Keratinocyte (primary cell): ENCODE measurements around the gene WDR5.

ENCODE experiments used
- CTCF ChIP-seq, 3 experiments: IDR thresholded peaks in 1 of 3; conservative IDR thresholded peaks in 1 of 3; optimal IDR thresholded peaks in 1 of 3; 2 replicates in 2 of 3; 3 replicates in 1 of 3; pipeline versions ENCODE3 to v1.5.1; 2011; ENCODE audit warnings: low read length in 3 of 3, mild to moderate bottlenecking in 3 of 3, moderate library complexity in 2 of 3, control low read depth in 1 of 3, inconsistent platforms in 1 of 3; ENCODE audit not compliant: insufficient read depth in 2 of 3; ENCODE audit errors: extremely low read depth in 1 of 3
- EZH2 ChIP-seq: IDR thresholded peaks from one replicate; pipeline ENCODE4 v1.6.1; 2012; ENCODE audit warnings: inconsistent platforms, mild to moderate bottlenecking, low read length, moderate library complexity

- no peak for TF ChIP-seq CTCF (optimal IDR thresholded peaks at IDR 0.05 in 1 of 3, IDR thresholded peaks at IDR 0.05 in 1 of 3, conservative IDR thresholded peaks at IDR 0.05 in 1 of 3; ENCODE audit: extremely low read depth in 1 of 3, insufficient read depth in 2 of 3, low read length in 3 of 3)
- no peak for TF ChIP-seq EZH2
Observed at GRCh38 chr9:134203224-134203623, 67.3 kb downstream of the WDR5 start.
